ENCODE data around the gene PRDM16.

The PRDM16 gene

DNA sequence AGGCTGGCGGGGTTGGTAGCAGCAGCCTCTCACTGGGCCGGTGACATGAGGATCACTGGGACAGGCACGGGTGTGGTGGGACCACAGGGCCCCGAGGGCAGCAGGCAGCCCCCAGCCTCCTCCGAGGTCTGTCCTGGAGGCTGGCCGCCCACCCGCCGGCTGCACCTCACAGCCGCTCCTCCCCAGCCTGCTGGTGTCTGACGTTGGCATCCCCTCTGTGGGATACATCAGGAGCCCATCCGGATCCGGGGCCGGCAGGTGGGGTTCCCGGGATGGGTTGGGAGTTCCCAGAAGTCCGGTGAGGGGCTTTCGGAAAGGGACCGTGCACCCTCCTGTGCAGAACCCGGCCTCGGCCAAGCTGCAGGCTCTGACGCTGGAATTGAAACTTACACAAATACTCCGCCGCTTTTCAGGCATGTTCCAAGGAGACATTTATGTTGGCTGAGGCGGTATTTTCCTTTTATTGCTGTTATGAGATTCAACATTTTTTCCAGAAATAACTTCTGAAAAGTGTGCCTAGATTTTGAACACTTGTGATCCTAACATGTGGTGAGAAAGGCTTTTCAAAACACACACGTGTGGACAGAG lies 243.4 kb downstream of the PRDM16 start:
- no peaks in the 10 kb centered on the region for H3K36me3 Mint-ChIP-seq (ENCODE audit: low read depth)
- no peak overlapping the region for H3K27ac Mint-ChIP-seq
- peaks cover 3% of the 10 kb centered on the region for H3K27me3 Mint-ChIP-seq (ENCODE audit: low read depth)
- peaks cover 2% of the 10 kb centered on the region for H3K4me1 Mint-ChIP-seq (ENCODE audit: low read depth)
- H3K4me3 Mint-ChIP-seq, result no peak overlapping the region
- H3K9me3 Mint-ChIP-seq, result peaks cover 11% of the 10 kb centered on the region

GRCh38 chr1:3312898-3313575 lies 244.0 kb downstream of the PRDM16 start:
- H3K27ac Mint-ChIP-seq, result no peak overlapping the region

GRCh38 chr1:3313576-3313950 lies 244.6 kb downstream of the PRDM16 start:
- peaks cover 2% of the 10 kb centered on the region for H3K4me1 Mint-ChIP-seq (ENCODE audit: low read depth)
- no peak overlapping the region for H3K27ac Mint-ChIP-seq
- peaks cover 16% of the 10 kb centered on the region for H3K9me3 Mint-ChIP-seq
- no peaks in the 10 kb centered on the region for H3K36me3 Mint-ChIP-seq (ENCODE audit: low read depth)
- H3K4me3 Mint-ChIP-seq, result no peak overlapping the region
- H3K27me3 Mint-ChIP-seq (ENCODE audit: low read depth), result peaks cover 3% of the 10 kb centered on the region

More at GRCh38 chr1:3312898-3313575, 244.0 kb downstream of the PRDM16 start:
- Mint-ChIP-seq H3K27me3 (ENCODE audit: low read depth) (peaks cover 3% of the 10 kb centered on the region), H3K36me3 (ENCODE audit: low read depth) (no peaks in the 10 kb centered on the region), H3K9me3 (peaks cover 11% of the 10 kb centered on the region), H3K4me1 (ENCODE audit: low read depth) (peaks cover 2% of the 10 kb centered on the region), H3K4me3 (no peak overlapping the region)

GRCh38 chr1:3314491-3315381 lies 245.7 kb downstream of the PRDM16 start:
- H3K27ac Mint-ChIP-seq, result no peak overlapping the region
- H3K4me3 Mint-ChIP-seq, result no peak overlapping the region
- H3K4me1 Mint-ChIP-seq (ENCODE audit: low read depth), result peaks cover 2% of the 10 kb centered on the region
- peaks cover 17% of the 10 kb centered on the region for H3K9me3 Mint-ChIP-seq
- no peaks in the 10 kb centered on the region for H3K36me3 Mint-ChIP-seq (ENCODE audit: low read depth)
- H3K27me3 Mint-ChIP-seq (ENCODE audit: low read depth), result peaks cover 3% of the 10 kb centered on the region

GRCh38 chr1:3315399-3316339 lies 246.7 kb downstream of the PRDM16 start:
- Mint-ChIP-seq H3K4me3 (no peak overlapping the region), H3K9me3 (peaks cover 17% of the 10 kb centered on the region), H3K4me1 (ENCODE audit: low read depth) (peaks cover 2% of the 10 kb centered on the region), H3K27ac (no peak overlapping the region), H3K27me3 (ENCODE audit: low read depth) (peaks cover 3% of the 10 kb centered on the region), H3K36me3 (ENCODE audit: low read depth) (no peaks in the 10 kb centered on the region)

DNA sequence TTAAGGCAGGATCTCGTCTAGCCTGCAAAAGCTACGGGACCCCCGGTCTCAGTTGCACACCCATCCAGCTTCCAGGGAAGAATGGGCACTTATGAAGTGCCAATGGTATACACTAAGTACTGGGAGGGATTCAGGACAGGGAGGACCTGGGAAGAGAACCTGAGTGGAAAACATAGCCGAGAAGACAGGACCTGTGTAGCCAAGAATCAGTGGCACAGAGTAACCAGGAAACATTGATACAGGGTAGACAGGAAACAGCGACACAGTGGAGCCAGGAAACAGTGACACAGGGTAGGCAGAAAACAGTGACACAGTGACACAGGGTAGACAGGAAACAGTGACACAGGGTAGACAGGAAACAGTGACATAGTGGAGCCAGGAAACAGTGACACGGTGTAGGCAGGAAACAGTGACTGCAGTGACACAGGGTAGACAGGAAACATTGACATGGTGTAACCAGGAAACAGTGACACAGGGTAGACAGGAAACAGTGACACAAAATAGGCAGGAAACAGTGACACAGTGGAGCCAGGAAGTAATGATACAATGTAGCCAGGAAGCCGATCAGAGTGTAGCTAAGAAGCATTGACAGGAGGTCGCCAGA lies 247.4 kb downstream of the PRDM16 start:
- Mint-ChIP-seq H3K36me3 (ENCODE audit: low read depth) (no peaks in the 10 kb centered on the region), H3K9me3 (peaks cover 17% of the 10 kb centered on the region), H3K27ac (peak overlapping the region; percentile 21), H3K4me1 (ENCODE audit: low read depth) (peaks cover 2% of the 10 kb centered on the region), H3K27me3 (ENCODE audit: low read depth) (peaks cover 3% of the 10 kb centered on the region), H3K4me3 (no peak overlapping the region)

DNA sequence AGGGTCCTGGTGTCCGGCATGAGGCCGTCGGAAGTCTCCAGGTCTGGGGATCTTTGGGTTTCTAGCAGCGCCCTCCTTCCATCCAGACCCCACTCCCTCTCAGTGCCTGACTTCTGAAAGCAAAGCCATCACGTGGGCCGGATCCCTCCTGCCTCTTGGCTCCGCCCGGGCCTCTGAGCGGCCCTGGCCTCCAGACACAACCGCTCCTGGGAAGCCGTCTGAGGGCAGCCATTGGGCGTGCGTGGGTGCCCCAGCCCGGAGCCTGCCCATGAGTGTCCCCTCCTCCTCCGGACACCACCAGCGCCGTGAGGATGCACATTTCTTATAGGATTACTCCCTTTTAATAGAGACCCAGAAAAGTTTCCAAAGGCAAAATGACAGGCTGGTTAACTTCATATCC lies 248.5 kb downstream of the PRDM16 start:
- peaks cover 2% of the 10 kb centered on the region for H3K4me1 Mint-ChIP-seq (ENCODE audit: low read depth)
- peaks cover 17% of the 10 kb centered on the region for H3K9me3 Mint-ChIP-seq
- no peak overlapping the region for H3K27ac Mint-ChIP-seq
- H3K36me3 Mint-ChIP-seq (ENCODE audit: low read depth), result no peaks in the 10 kb centered on the region
- no peak overlapping the region for H3K4me3 Mint-ChIP-seq
- H3K27me3 Mint-ChIP-seq (ENCODE audit: low read depth), result peaks cover 3% of the 10 kb centered on the region

DNA sequence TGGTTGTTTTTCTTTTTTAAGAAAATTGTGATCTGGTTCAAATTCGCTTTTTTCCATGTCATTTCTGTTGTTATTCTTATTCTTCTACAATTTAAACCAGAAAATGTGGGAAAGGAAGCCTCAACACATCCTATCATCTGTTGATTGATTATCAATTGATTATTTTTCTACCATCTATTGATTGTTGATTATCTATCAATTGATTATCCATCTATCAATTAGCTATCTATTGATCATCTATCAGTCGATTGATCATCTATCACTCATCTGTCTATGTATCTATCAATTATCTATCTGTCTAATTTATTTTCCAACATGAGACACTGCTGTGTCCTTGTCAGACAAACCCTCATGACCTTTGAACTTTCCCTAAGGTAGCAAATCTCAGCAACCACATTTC lies 249.3 kb downstream of the PRDM16 start:
- peaks cover 3% of the 10 kb centered on the region for H3K27me3 Mint-ChIP-seq (ENCODE audit: low read depth)
- H3K36me3 Mint-ChIP-seq (ENCODE audit: low read depth), result no peaks in the 10 kb centered on the region
- H3K4me3 Mint-ChIP-seq, result no peak overlapping the region
- no peaks in the 10 kb centered on the region for H3K4me1 Mint-ChIP-seq (ENCODE audit: low read depth)
- peaks cover 17% of the 10 kb centered on the region for H3K9me3 Mint-ChIP-seq
- no peak overlapping the region for H3K27ac Mint-ChIP-seq

DNA sequence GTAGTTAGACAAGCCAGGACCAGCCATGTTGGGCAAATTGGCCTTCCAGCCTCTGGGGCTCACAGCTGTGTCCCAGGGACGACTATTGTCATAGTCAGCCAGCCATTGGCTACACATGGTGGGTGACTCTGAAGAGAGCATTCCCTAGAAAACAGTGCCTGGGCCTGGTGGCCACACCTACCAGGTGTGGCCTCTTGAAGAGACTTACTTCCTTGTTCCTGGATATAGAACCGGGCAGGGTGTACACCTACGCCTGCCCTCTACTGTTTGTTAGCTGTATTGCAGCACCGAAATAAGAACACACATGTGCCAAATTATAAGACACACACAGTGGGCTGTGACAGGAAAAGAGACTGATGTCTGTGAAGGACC lies 250.9 kb downstream of the PRDM16 start:
- Mint-ChIP-seq H3K27ac (no peak overlapping the region), H3K27me3 (ENCODE audit: low read depth) (no peaks in the 10 kb centered on the region), H3K36me3 (ENCODE audit: low read depth) (no peaks in the 10 kb centered on the region), H3K4me1 (ENCODE audit: low read depth) (no peaks in the 10 kb centered on the region), H3K9me3 (peaks cover 14% of the 10 kb centered on the region), H3K4me3 (no peak overlapping the region)

DNA sequence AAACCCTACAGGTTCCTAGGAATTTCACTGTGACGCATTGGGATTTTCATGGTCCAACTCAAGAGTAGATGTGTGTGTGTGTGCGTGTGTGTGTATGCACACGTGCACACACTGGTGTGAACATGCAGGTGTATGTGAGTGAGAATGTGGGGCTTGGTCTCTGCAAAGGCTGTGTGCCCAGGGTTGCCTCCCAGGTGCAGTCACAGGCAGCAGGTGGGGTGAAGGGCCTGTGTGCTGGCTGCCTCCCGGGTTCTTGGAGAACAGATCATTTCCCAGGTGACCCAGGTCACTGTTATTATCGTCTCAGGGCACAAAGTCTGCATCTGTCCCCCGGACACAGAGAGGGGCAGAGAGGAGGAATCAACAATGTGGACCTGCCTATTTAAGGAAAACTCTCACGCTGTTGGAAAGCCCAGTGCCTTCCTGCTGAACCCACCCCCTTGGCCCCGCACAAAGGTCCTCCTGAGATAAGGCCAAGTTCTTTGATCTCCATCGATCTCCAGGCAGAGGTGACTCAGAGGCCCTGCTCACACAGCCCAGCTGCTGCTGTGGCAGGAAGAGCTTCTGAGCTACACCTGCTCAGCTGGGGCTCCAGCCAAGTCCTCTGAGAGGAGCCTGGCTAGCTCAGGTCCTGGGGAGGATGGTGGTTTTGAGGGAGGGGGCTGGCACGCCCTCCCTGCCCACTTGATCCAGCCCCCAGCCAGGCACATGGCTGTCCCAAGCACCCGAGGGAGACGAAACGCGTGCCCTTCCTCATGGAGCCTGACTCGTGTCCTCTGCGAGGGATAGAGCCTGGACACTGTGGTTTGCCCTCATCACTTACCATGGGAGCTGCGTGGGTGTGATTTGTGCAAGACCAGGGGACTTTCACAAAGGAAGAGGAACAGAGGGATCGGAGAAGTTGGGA lies 251.5 kb downstream of the PRDM16 start:
- no peak overlapping the region for H3K4me3 Mint-ChIP-seq
- H3K9me3 Mint-ChIP-seq, result peaks cover 14% of the 10 kb centered on the region
- H3K27me3 Mint-ChIP-seq (ENCODE audit: low read depth), result no peaks in the 10 kb centered on the region
- H3K27ac Mint-ChIP-seq, result no peak overlapping the region
- no peaks in the 10 kb centered on the region for H3K4me1 Mint-ChIP-seq (ENCODE audit: low read depth)
- no peaks in the 10 kb centered on the region for H3K36me3 Mint-ChIP-seq (ENCODE audit: low read depth)

DNA sequence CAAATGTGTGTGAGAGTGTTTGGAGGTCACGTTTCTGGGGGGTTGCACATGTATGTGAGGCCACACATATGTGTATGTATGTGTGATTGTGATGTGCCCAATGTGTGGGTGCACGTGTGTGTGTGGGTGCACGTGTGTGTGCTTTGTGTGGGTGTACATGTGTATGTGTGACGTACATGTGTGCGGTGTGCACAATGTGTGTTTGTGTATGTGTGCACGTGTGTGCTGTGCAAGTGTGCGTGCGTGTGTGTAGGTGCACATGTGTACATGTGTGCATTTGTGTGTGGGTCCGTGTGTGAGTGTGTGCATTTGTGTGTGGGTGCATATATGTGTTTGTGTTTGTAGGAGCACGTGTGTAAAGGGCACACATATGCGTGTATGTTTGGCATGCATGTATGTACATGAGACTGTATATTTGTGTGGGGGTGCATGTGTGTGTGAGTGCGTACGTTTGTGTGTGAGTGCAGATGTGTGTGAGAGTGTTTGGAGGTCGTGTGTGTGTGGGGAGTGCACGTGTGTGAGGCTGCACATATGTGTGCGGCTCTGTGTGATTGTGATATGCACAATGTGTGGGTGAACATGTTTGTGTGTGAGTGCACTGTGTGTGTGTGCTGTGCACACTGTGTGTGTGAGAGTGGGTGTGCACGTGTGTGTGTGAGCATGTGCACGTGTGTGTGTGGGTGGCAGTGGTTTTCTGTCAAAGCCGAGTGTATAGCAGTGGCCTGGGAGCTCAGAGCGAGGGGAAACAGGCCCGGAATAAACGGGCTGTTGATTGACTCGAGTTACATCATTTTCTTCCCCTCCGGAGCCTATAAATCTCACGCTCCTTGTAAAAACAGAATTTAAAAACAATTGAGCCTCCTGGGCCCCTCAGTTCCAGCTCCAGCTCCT lies 252.8 kb downstream of the PRDM16 start:
- Mint-ChIP-seq H3K36me3 (ENCODE audit: low read depth) (no peaks in the 10 kb centered on the region), H3K27me3 (ENCODE audit: low read depth) (no peaks in the 10 kb centered on the region), H3K9me3 (peaks cover 8% of the 10 kb centered on the region), H3K4me1 (ENCODE audit: low read depth) (no peaks in the 10 kb centered on the region), H3K27ac (no peak overlapping the region), H3K4me3 (no peak overlapping the region)

DNA sequence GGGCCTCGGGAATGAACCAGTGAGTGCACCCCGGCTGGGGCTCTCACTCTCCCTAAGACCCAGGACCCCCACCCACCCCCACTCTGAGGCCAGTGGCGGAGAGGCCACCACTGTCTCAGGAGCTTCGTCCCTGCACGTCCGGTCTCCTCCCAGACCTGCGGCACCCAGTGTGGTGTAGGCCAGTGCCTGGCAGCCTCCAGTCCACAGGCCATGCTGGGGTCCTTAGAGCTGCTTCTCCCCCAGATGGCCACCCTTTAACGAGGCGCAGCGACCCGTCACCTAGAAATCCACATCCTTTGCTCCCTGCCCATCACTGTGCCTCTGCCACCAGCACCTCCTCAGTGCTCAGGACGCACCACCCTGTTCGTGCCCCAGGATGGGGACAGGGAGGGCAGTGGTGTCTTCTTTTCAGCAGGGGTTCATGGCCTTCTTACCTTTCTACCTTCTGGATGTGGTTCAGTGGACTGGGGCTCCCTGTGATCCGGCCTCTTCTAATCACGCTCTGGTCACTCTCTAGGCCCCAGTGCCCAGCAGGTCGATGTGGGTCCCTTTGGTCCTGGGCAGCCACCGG lies 253.5 kb downstream of the PRDM16 start:
- Mint-ChIP-seq H3K4me3 (no peak overlapping the region), H3K36me3 (ENCODE audit: low read depth) (no peaks in the 10 kb centered on the region), H3K27ac (no peak overlapping the region), H3K4me1 (ENCODE audit: low read depth) (no peaks in the 10 kb centered on the region), H3K9me3 (peaks cover 7% of the 10 kb centered on the region), H3K27me3 (ENCODE audit: low read depth) (no peaks in the 10 kb centered on the region)
